NCI-H510A treated with DMSO at 0.1 percent for 48 hours (cell line): Measurements from ENCODE around the gene B9D1.

ENCODE experiments used
- DNase-seq: peaks from one replicate; lab custom pipeline; 2025; lab: John Stamatoyannopoulos, UW

The B9D1 gene

GRCh38 chr17:19362277-19363113, at the start of gene B9D1:
TSS of gene B9D1 (minus strand) at chr17:19362723. CDS start at chr17:19362569, 154 bp downstream.
- DNase-seq, result peak; percentile 97

- no peak for DNase-seq
Measured at GRCh38 chr17:19411631-19412030, 49.1 kb upstream of the B9D1 start.

GRCh38 chr17:19410875-19411620, 48.5 kb upstream of the B9D1 start, which contains the start of gene RNF112:
TSS of gene RNF112 (plus strand) at chr17:19411232. CDS start at chr17:19411409, 177 bp downstream.
- DNase-seq, result no peak

GRCh38 chr17:19410091-19410490, 47.6 kb upstream of the B9D1 start:
- DNase-seq, result no peak

- no peak for DNase-seq
Measured at GRCh38 chr17:19409509-19409908, 47.0 kb upstream of the B9D1 start.

- DNase-seq, result no peak
Measured at GRCh38 chr17:19409066-19409465, 46.5 kb upstream of the B9D1 start.

- DNase-seq, result no peak
Measured at GRCh38 chr17:19408346-19408710, 45.8 kb upstream of the B9D1 start.

- no peak for DNase-seq
Measured at GRCh38 chr17:19407601-19408345, 45.2 kb upstream of the B9D1 start.

GRCh38 chr17:19405114-19405513, 42.6 kb upstream of the B9D1 start:
- no peak for DNase-seq

- DNase-seq, result no peak
Measured at GRCh38 chr17:19404264-19404663, 41.7 kb upstream of the B9D1 start.

GRCh38 chr17:19403021-19403420, 40.5 kb upstream of the B9D1 start:
- DNase-seq, result no peak

- DNase-seq, result no peak
Measured at GRCh38 chr17:19402171-19402570, 39.6 kb upstream of the B9D1 start.

GRCh38 chr17:19401321-19402010, 38.9 kb upstream of the B9D1 start:
- DNase-seq, result no peak

GRCh38 chr17:19399750-19400450, 37.4 kb upstream of the B9D1 start:
- no peak for DNase-seq

- DNase-seq, result peak; percentile 39
Measured at GRCh38 chr17:19398301-19399181, 36.0 kb upstream of the B9D1 start.

- no peak for DNase-seq
Measured at GRCh38 chr17:19397556-19398041, 35.1 kb upstream of the B9D1 start.

GRCh38 chr17:19392303-19392702, 29.8 kb upstream of the B9D1 start:
- DNase-seq, result no peak

- DNase-seq, result no peak
Measured at GRCh38 chr17:19391432-19391831, 28.9 kb upstream of the B9D1 start.

GRCh38 chr17:19390951-19391350, 28.4 kb upstream of the B9D1 start:
- no peak for DNase-seq
